WTC11 (cell line): ENCODE data around the gene PTGS1. TPM values are rescaled to one million over a fixed set of nuclear protein-coding genes. Genes with fewer than 3 reads are reported as not detected.

ENCODE experiments used
- ATAC-seq: fragments of 200-7000 bp; cut with Tn5 transposase; 2 replicates; pipeline ENCODE4 v1.10.0; 2021; ENCODE audit warnings: mild to moderate bottlenecking, moderate library complexity
- CTCF ChIA-PET: fragments of 300-600 bp; sonication (Branson Sonifier 250); formaldehyde crosslinking; loops from one replicate; lab custom pipeline; 2021; ENCODE audit warnings: antibody characterized with exemption; lab: Charles Lee
- POLR2A ChIA-PET: fragments of 350-600 bp; sonication (Branson Sonifier 250); formaldehyde crosslinking; loops from one replicate; lab custom pipeline; 2021; ENCODE audit warnings: antibody characterized with exemption; lab: Charles Lee
- DNase-seq: peaks from one replicate; pipeline ENCODE4 v3.0.0; 2021; ENCODE audit warnings: low spot score
- H3K27ac Mint-ChIP-seq: 2 replicates; pipeline ENCODE4 v1.8.0; 2021; ENCODE audit warnings: mixed read lengths
- H3K27me3 Mint-ChIP-seq: 2 replicates; pipeline ENCODE4 v1.8.0; 2021; ENCODE audit warnings: low read depth, mild to moderate bottlenecking, moderate library complexity, mixed read lengths
- H3K36me3 Mint-ChIP-seq: 2 replicates; pipeline ENCODE4 v1.8.0; 2021; ENCODE audit warnings: mixed read lengths
- H3K4me1 Mint-ChIP-seq: 2 replicates; pipeline ENCODE4 v1.8.0; 2022; ENCODE audit warnings: mixed read lengths
- H3K4me3 Mint-ChIP-seq: 2 replicates; pipeline ENCODE4 v1.8.0; 2021; ENCODE audit warnings: mild to moderate bottlenecking, moderate library complexity, mixed read lengths
- H3K9me3 Mint-ChIP-seq: 2 replicates; pipeline ENCODE4 v1.8.0; 2021; ENCODE audit warnings: mixed read lengths
- ESRRA ChIP-seq: sonication (generic); formaldehyde crosslinking; IDR thresholded peaks from 2 replicates; pipeline ENCODE4 v1.8.1; 2022; ENCODE audit warnings: mild to moderate bottlenecking, missing genetic modification reagents, borderline replicate concordance
- MXD4 ChIP-seq: fragments of 250-450 bp; sonication (Bioruptor Pico); IDR thresholded peaks from 2 replicates; pipeline ENCODE4 v1.8.0; 2021; ENCODE audit warnings: mild to moderate bottlenecking, moderate library complexity, borderline replicate concordance
- RORB ChIP-seq: fragments of 250-450 bp; sonication (Bioruptor Pico); IDR thresholded peaks from 2 replicates; pipeline ENCODE4 v1.9.0; 2021; ENCODE audit warnings: mild to moderate bottlenecking
- ZBTB21 ChIP-seq: sonication (generic); formaldehyde crosslinking; IDR thresholded peaks from 2 replicates; pipeline ENCODE4 v1.8.1; 2023; ENCODE audit warnings: mild to moderate bottlenecking, missing genetic modification reagents, borderline replicate concordance
- ZNF396 ChIP-seq: fragments of 250-450 bp; sonication (Bioruptor Pico); IDR thresholded peaks from 2 replicates; pipeline ENCODE4 v1.8.0; 2021; ENCODE audit warnings: mild to moderate bottlenecking, moderate library complexity, borderline replicate concordance
- ZNF416 ChIP-seq: fragments of 250-450 bp; sonication (Bioruptor Pico); IDR thresholded peaks from 2 replicates; pipeline ENCODE4 v1.9.0; 2021; ENCODE audit warnings: mild to moderate bottlenecking, inconsistent platforms
- total RNA-seq: library from RNA; stranded (reverse); gene quantifications from 3 replicates; pipeline ENCODE4 v1.2.3, GENCODE V29; 2021
- TF ChIP-seq, protein P1 (sequence below): sonication (generic); formaldehyde crosslinking; IDR thresholded peaks from 2 replicates; pipeline ENCODE4 v1.8.1; 2022; ENCODE audit warnings: low read depth, missing genetic modification reagents, borderline replicate concordance
- TF ChIP-seq, protein P2 (sequence below): fragments of 200-600 bp; IDR thresholded peaks from 2 replicates; pipeline ENCODE4 v1.8.0; 2022; ENCODE audit warnings: antibody characterized with exemption
- TF ChIP-seq, protein P3 (sequence below): sonication (generic); formaldehyde crosslinking; IDR thresholded peaks from 2 replicates; pipeline ENCODE4 v1.8.1; 2023; ENCODE audit warnings: mild to moderate bottlenecking, moderate library complexity, missing genetic modification reagents
- TF ChIP-seq, protein P4 (sequence below): fragments of 250-450 bp; sonication (Bioruptor Pico); IDR thresholded peaks from 2 replicates; pipeline ENCODE4 v1.9.0; 2021; ENCODE audit warnings: mild to moderate bottlenecking
- TF ChIP-seq, protein P5 (sequence below): sonication (generic); formaldehyde crosslinking; IDR thresholded peaks from 2 replicates; pipeline ENCODE4 v1.8.0; 2023; ENCODE audit warnings: missing genetic modification reagents, mild to moderate bottlenecking, borderline replicate concordance
- TF ChIP-seq, protein P6 (sequence below): sonication (generic); formaldehyde crosslinking; IDR thresholded peaks from 2 replicates; pipeline ENCODE4 v1.8.1; 2022; ENCODE audit warnings: missing genetic modification reagents, borderline replicate concordance
- TF ChIP-seq, protein P7 (sequence below): sonication (generic); formaldehyde crosslinking; IDR thresholded peaks from 2 replicates; pipeline ENCODE4 v1.8.0; 2022; ENCODE audit warnings: missing genetic modification reagents
- TF ChIP-seq, protein P8 (sequence below): sonication (generic); formaldehyde crosslinking; IDR thresholded peaks from 2 replicates; pipeline ENCODE4 v1.8.0; 2022; ENCODE audit warnings: mild to moderate bottlenecking, missing genetic modification reagents

Gene PTGS1
- total RNA-seq, 1 experiment from 2014 or later = 1.0 TPM

DNA sequence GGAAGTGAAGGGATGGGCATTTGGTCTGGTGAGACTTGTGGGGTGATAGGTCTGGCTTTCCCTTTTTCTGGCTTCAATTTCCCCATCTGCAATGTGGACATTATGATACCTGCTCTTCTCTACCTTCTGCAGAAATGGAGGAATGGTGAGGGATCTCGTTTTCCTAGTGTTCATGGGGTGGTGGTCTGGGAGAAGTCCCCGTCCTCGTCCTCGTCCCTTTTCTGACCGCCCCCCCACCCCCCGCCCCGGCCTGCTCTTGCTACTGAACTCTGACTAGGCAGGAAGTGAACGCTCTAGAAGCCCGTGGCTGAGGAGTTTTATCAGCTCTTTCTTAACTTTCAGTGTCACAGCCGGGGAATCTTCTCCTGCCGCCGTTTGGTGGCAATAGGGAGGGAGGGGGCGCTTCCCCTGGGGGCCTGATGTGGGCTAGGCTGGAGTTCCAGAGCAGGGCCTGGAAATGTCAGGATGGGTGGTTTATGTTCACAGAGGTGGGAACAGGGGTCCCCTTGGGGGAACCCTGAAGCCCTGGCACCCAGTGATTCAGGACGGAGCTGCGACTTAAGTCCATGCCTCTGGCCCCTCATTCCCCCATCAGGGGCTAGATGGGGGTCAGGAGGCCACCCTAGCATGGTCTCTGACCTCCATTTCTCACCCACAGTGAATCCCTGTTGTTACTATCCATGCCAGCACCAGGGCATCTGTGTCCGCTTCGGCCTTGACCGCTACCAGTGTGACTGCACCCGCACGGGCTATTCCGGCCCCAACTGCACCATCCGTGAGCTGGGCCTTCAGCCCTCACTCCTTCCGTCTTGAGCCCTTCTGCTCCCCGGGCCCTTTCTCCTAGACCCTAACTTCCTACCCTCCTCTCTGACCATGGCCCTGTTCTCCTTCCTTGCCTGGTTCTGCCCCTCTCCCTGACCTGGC lies 6.7 kb downstream of the PTGS1 start:
- H3K27me3 Mint-ChIP-seq = peaks cover 33% of the 10 kb centered on the region
- CTCF ChIA-PET = interaction anchor here (0.6 to 1.2 kb wide), 2 partner anchors 20 to 76 kb away, joined by 3 to 4 read pairs; no protein-coding TSS in a partner anchor
- DNase-seq (no peak), ATAC-seq (no peak)
- H3K27ac Mint-ChIP-seq = no peak overlapping the region
- H3K9me3 Mint-ChIP-seq = peaks cover 11% of the 10 kb centered on the region
- TF ChIP-seq ZNF416 = no peak
- TF ChIP-seq, protein P1, sequence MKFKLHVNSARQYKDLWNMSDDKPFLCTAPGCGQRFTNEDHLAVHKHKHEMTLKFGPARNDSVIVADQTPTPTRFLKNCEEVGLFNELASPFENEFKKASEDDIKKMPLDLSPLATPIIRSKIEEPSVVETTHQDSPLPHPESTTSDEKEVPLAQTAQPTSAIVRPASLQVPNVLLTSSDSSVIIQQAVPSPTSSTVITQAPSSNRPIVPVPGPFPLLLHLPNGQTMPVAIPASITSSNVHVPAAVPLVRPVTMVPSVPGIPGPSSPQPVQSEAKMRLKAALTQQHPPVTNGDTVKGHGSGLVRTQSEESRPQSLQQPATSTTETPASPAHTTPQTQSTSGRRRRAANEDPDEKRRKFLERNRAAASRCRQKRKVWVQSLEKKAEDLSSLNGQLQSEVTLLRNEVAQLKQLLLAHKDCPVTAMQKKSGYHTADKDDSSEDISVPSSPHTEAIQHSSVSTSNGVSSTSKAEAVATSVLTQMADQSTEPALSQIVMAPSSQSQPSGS = no peak
- no peak for TF ChIP-seq RORB (CRISPR knock-in tag)
- TF ChIP-seq, protein P2, sequence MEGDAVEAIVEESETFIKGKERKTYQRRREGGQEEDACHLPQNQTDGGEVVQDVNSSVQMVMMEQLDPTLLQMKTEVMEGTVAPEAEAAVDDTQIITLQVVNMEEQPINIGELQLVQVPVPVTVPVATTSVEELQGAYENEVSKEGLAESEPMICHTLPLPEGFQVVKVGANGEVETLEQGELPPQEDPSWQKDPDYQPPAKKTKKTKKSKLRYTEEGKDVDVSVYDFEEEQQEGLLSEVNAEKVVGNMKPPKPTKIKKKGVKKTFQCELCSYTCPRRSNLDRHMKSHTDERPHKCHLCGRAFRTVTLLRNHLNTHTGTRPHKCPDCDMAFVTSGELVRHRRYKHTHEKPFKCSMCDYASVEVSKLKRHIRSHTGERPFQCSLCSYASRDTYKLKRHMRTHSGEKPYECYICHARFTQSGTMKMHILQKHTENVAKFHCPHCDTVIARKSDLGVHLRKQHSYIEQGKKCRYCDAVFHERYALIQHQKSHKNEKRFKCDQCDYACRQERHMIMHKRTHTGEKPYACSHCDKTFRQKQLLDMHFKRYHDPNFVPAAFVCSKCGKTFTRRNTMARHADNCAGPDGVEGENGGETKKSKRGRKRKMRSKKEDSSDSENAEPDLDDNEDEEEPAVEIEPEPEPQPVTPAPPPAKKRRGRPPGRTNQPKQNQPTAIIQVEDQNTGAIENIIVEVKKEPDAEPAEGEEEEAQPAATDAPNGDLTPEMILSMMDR = no peak
- TF ChIP-seq, protein P3, sequence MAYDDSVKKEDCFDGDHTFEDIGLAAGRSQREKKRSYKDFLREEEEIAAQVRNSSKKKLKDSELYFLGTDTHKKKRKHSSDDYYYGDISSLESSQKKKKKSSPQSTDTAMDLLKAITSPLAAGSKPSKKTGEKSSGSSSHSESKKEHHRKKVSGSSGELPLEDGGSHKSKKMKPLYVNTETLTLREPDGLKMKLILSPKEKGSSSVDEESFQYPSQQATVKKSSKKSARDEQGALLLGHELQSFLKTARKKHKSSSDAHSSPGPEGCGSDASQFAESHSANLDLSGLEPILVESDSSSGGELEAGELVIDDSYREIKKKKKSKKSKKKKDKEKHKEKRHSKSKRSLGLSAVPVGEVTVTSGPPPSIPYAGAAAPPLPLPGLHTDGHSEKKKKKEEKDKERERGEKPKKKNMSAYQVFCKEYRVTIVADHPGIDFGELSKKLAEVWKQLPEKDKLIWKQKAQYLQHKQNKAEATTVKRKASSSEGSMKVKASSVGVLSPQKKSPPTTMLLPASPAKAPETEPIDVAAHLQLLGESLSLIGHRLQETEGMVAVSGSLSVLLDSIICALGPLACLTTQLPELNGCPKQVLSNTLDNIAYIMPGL (CRISPR knock-in tag) = no peak
- TF ChIP-seq, protein P4, sequence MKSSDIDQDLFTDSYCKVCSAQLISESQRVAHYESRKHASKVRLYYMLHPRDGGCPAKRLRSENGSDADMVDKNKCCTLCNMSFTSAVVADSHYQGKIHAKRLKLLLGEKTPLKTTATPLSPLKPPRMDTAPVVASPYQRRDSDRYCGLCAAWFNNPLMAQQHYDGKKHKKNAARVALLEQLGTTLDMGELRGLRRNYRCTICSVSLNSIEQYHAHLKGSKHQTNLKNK (CRISPR knock-in tag) = no peak
- TF ChIP-seq, protein P5, sequence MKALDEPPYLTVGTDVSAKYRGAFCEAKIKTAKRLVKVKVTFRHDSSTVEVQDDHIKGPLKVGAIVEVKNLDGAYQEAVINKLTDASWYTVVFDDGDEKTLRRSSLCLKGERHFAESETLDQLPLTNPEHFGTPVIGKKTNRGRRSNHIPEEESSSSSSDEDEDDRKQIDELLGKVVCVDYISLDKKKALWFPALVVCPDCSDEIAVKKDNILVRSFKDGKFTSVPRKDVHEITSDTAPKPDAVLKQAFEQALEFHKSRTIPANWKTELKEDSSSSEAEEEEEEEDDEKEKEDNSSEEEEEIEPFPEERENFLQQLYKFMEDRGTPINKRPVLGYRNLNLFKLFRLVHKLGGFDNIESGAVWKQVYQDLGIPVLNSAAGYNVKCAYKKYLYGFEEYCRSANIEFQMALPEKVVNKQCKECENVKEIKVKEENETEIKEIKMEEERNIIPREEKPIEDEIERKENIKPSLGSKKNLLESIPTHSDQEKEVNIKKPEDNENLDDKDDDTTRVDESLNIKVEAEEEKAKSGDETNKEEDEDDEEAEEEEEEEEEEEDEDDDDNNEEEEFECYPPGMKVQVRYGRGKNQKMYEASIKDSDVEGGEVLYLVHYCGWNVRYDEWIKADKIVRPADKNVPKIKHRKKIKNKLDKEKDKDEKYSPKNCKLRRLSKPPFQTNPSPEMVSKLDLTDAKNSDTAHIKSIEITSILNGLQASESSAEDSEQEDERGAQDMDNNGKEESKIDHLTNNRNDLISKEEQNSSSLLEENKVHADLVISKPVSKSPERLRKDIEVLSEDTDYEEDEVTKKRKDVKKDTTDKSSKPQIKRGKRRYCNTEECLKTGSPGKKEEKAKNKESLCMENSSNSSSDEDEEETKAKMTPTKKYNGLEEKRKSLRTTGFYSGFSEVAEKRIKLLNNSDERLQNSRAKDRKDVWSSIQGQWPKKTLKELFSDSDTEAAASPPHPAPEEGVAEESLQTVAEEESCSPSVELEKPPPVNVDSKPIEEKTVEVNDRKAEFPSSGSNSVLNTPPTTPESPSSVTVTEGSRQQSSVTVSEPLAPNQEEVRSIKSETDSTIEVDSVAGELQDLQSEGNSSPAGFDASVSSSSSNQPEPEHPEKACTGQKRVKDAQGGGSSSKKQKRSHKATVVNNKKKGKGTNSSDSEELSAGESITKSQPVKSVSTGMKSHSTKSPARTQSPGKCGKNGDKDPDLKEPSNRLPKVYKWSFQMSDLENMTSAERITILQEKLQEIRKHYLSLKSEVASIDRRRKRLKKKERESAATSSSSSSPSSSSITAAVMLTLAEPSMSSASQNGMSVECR (CRISPR knock-in tag) = no peak
- TF ChIP-seq, protein P6, sequence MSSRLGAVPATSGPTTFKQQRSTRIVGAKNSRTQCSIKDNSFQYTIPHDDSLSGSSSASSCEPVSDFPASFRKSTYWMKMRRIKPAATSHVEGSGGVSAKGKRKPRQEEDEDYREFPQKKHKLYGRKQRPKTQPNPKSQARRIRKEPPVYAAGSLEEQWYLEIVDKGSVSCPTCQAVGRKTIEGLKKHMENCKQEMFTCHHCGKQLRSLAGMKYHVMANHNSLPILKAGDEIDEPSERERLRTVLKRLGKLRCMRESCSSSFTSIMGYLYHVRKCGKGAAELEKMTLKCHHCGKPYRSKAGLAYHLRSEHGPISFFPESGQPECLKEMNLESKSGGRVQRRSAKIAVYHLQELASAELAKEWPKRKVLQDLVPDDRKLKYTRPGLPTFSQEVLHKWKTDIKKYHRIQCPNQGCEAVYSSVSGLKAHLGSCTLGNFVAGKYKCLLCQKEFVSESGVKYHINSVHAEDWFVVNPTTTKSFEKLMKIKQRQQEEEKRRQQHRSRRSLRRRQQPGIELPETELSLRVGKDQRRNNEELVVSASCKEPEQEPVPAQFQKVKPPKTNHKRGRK = no peak
- no peak for TF ChIP-seq ZNF396 (CRISPR knock-in tag)
- TF ChIP-seq MXD4 (CRISPR knock-in tag) = no peak
- TF ChIP-seq, protein P7, sequence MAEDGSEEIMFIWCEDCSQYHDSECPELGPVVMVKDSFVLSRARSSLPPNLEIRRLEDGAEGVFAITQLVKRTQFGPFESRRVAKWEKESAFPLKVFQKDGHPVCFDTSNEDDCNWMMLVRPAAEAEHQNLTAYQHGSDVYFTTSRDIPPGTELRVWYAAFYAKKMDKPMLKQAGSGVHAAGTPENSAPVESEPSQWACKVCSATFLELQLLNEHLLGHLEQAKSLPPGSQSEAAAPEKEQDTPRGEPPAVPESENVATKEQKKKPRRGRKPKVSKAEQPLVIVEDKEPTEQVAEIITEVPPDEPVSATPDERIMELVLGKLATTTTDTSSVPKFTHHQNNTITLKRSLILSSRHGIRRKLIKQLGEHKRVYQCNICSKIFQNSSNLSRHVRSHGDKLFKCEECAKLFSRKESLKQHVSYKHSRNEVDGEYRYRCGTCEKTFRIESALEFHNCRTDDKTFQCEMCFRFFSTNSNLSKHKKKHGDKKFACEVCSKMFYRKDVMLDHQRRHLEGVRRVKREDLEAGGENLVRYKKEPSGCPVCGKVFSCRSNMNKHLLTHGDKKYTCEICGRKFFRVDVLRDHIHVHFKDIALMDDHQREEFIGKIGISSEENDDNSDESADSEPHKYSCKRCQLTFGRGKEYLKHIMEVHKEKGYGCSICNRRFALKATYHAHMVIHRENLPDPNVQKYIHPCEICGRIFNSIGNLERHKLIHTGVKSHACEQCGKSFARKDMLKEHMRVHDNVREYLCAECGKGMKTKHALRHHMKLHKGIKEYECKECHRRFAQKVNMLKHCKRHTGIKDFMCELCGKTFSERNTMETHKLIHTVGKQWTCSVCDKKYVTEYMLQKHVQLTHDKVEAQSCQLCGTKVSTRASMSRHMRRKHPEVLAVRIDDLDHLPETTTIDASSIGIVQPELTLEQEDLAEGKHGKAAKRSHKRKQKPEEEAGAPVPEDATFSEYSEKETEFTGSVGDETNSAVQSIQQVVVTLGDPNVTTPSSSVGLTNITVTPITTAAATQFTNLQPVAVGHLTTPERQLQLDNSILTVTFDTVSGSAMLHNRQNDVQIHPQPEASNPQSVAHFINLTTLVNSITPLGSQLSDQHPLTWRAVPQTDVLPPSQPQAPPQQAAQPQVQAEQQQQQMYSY = no peak
- no peak for TF ChIP-seq ZBTB21 (CRISPR knock-in tag)
- no peak for TF ChIP-seq ESRRA (CRISPR knock-in tag)
- TF ChIP-seq, protein P8, sequence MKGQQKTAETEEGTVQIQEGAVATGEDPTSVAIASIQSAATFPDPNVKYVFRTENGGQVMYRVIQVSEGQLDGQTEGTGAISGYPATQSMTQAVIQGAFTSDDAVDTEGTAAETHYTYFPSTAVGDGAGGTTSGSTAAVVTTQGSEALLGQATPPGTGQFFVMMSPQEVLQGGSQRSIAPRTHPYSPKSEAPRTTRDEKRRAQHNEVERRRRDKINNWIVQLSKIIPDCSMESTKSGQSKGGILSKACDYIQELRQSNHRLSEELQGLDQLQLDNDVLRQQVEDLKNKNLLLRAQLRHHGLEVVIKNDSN = no peak
- TF ChIP-seq, all 79 proteins: peak for 0
- no peak overlapping the region for H3K4me3 Mint-ChIP-seq
- peaks cover 22% of the 10 kb centered on the region for H3K4me1 Mint-ChIP-seq
- POLR2A ChIA-PET = interaction anchor here (1.0 kb wide), 1 partner anchor 17 kb away, joined by 3 read pairs; no protein-coding TSS in a partner anchor
- 0 out of 2 replicates have a peak, but pooled peaks cover 3% of the 10 kb centered on the region for H3K36me3 Mint-ChIP-seq
